Testis (tissue), 2 donors: ENCODE measurements around the gene LRRC8C.

Experiments
- POLR2A ChIP-seq: fragments of 450-650 bp; IDR thresholded peaks from one replicate; pipeline ENCODE4 v1.6.1; 2017; ENCODE audit warnings: antibody characterized with exemption, mild to moderate bottlenecking, moderate library complexity
- TF ChIP-seq, protein P1 (sequence below), 3 experiments: fragments of 450-650 bp in 2 of 3; fragments of 200-600 bp in 1 of 3; sonication (generic) in 1 of 3; IDR thresholded peaks; one replicate each; pipeline ENCODE4 v1.5.1; 2016 to 2019; ENCODE audit warnings: antibody characterized with exemption in 3 of 3, mild to moderate bottlenecking in 2 of 3, moderate library complexity in 1 of 3

DNA sequence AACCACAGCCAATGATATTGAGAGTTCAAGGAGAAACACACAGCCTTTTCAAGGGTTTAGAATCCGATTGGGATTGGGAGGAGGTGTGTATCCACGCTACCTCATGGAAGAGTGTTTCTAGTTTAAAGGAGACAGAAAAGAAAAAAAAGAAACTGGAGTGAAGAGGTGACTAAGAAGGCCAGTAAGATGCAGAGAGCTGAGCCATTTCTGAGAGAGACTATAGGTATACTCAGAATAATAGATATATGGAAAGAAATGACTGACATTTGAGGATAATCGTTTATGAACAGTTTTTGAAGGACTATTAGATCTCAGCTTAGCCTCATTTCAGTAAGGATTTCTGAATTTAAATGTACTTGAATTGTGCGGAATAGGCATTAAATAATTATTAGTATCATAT, 42.8 kb downstream of the LRRC8C start:
- TF ChIP-seq, protein P1, sequence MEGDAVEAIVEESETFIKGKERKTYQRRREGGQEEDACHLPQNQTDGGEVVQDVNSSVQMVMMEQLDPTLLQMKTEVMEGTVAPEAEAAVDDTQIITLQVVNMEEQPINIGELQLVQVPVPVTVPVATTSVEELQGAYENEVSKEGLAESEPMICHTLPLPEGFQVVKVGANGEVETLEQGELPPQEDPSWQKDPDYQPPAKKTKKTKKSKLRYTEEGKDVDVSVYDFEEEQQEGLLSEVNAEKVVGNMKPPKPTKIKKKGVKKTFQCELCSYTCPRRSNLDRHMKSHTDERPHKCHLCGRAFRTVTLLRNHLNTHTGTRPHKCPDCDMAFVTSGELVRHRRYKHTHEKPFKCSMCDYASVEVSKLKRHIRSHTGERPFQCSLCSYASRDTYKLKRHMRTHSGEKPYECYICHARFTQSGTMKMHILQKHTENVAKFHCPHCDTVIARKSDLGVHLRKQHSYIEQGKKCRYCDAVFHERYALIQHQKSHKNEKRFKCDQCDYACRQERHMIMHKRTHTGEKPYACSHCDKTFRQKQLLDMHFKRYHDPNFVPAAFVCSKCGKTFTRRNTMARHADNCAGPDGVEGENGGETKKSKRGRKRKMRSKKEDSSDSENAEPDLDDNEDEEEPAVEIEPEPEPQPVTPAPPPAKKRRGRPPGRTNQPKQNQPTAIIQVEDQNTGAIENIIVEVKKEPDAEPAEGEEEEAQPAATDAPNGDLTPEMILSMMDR (IDR thresholded peaks at IDR 0.05): no peak
- TF ChIP-seq POLR2A: no peak
